Upper lobe of left lung (tissue), 6 donors: ENCODE data around the gene NFASC. TPM values are rescaled to one million over a fixed set of nuclear protein-coding genes. Genes with fewer than 3 reads are reported as not detected.
A peak's percentile ranks its signal among the peaks of the same experiment; 100 is the strongest.

Experiments used
- ATAC-seq, 2 donors: fragments of 200-7000 bp; cut with Tn5 transposase; one replicate each; pipeline ENCODE4 v1.9.1; 2022; ENCODE audit warnings: mild to moderate bottlenecking in 2 of 2, moderate library complexity in 2 of 2; ENCODE audit not compliant: low FRiP score in 2 of 2
- DNase-seq, 2 donors: peaks; one replicate each; pipeline ENCODE4 v3.0.0-alpha.2; 2019 to 2020
- H3K27ac ChIP-seq, 4 donors: fragments of 200-600 bp; sonication (generic); one replicate each; pipeline ENCODE4 v1.5.1; 2016 to 2019
- H3K27me3 ChIP-seq, 4 donors: fragments of 200-600 bp; sonication (generic); one replicate each; pipeline ENCODE4 v1.5.1; 2017 to 2019
- H3K36me3 ChIP-seq, 4 donors: fragments of 200-600 bp; sonication (generic); one replicate each; pipeline ENCODE4 v1.5.1; 2016 to 2019
- H3K4me1 ChIP-seq, 4 donors: fragments of 200-600 bp; sonication (generic); one replicate each; pipeline ENCODE4 v1.5.1; 2018 to 2019
- H3K4me3 ChIP-seq, 4 donors: fragments of 200-600 bp; sonication (generic); one replicate each; pipeline ENCODE4 v1.5.1; 2017 to 2019; ENCODE audit warnings: mild to moderate bottlenecking in 2 of 4, moderate library complexity in 1 of 4
- H3K9me3 ChIP-seq, 4 donors: fragments of 200-600 bp; sonication (generic); one replicate each; pipeline ENCODE4 v1.5.1; 2018 to 2019
- EP300 ChIP-seq, 4 donors: sonication (generic); formaldehyde crosslinking; IDR thresholded peaks; one replicate each; pipeline ENCODE4 v1.5.1; 2017; ENCODE audit warnings: antibody characterized with exemption in 4 of 4, control low read depth in 2 of 4
- POLR2A ChIP-seq, 4 donors: fragments of 450-650 bp; IDR thresholded peaks; one replicate each; pipeline ENCODE4 v1.5.1; 2016 to 2017; ENCODE audit warnings: antibody characterized with exemption in 4 of 4, mild to moderate bottlenecking in 2 of 4
- POLR2AphosphoS5 ChIP-seq, 2 donors: sonication (generic); formaldehyde crosslinking; IDR thresholded peaks; one replicate each; pipeline ENCODE4 v1.5.1; 2017; ENCODE audit warnings: antibody characterized with exemption in 2 of 2
- WGBS, 2 donors: methylation state at CpG; one replicate each; pipeline ENCODE4 v1.1.5; 2017 to 2018; 5-methylcytosine and 5-hydroxymethylcytosine counted together
- total RNA-seq, 6 donors: library from RNA; depleted of rRNA in 4 of 6; stranded (reverse); fragments of >200 nt in 4 of 6; gene quantifications; one replicate each; pipeline versions ENCODE4 v1.1.0 to v1.2.1, GENCODE V29; 2016 to 2021
- TF ChIP-seq, protein P1 (sequence below), 6 experiments: fragments of 450-650 bp in 4 of 6; fragments of 200-600 bp in 2 of 6; sonication (generic) in 2 of 6; IDR thresholded peaks; one replicate each; pipeline ENCODE4 v1.5.1; 2016 to 2019; ENCODE audit warnings: antibody characterized with exemption in 6 of 6
- donor health status: DM: no; HTN: no; CAD: no; lungs with moderate emphysema.
- donor health status: DM: no; HTN: yes; CAD: no; lungs with severe emphysema.

Gene NFASC
- total RNA-seq, 6 donors from 2014 or later = 5.5 to 16.8 (median 6.9) TPM

GRCh38 chr1:204896023-204896422 lies 25.4 kb downstream of the NFASC start:
- no peaks in the 10 kb centered on the region for H3K27me3 ChIP-seq
- H3K9me3 ChIP-seq = no peaks in the 10 kb centered on the region
- TF ChIP-seq POLR2AphosphoS5 (IDR thresholded peaks at IDR 0.05) (no peak), POLR2A (IDR thresholded peaks at IDR 0.05) (no peak), EP300 (IDR thresholded peaks at IDR 0.05) (no peak)
- TF ChIP-seq, protein P1, sequence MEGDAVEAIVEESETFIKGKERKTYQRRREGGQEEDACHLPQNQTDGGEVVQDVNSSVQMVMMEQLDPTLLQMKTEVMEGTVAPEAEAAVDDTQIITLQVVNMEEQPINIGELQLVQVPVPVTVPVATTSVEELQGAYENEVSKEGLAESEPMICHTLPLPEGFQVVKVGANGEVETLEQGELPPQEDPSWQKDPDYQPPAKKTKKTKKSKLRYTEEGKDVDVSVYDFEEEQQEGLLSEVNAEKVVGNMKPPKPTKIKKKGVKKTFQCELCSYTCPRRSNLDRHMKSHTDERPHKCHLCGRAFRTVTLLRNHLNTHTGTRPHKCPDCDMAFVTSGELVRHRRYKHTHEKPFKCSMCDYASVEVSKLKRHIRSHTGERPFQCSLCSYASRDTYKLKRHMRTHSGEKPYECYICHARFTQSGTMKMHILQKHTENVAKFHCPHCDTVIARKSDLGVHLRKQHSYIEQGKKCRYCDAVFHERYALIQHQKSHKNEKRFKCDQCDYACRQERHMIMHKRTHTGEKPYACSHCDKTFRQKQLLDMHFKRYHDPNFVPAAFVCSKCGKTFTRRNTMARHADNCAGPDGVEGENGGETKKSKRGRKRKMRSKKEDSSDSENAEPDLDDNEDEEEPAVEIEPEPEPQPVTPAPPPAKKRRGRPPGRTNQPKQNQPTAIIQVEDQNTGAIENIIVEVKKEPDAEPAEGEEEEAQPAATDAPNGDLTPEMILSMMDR (IDR thresholded peaks at IDR 0.05) = no peak
- DNase-seq (no peak), ATAC-seq (no peak)
- no peaks in the 10 kb centered on the region for H3K4me1 ChIP-seq
- whole genome bisulfite sequencing, 2 donors = 81 to 88% methylated on average over 6 of the region's 6 CpGs
- H3K4me3 ChIP-seq = no peak overlapping the region
- H3K36me3 ChIP-seq = no peaks in the 10 kb centered on the region
- no peak overlapping the region for H3K27ac ChIP-seq

DNA sequence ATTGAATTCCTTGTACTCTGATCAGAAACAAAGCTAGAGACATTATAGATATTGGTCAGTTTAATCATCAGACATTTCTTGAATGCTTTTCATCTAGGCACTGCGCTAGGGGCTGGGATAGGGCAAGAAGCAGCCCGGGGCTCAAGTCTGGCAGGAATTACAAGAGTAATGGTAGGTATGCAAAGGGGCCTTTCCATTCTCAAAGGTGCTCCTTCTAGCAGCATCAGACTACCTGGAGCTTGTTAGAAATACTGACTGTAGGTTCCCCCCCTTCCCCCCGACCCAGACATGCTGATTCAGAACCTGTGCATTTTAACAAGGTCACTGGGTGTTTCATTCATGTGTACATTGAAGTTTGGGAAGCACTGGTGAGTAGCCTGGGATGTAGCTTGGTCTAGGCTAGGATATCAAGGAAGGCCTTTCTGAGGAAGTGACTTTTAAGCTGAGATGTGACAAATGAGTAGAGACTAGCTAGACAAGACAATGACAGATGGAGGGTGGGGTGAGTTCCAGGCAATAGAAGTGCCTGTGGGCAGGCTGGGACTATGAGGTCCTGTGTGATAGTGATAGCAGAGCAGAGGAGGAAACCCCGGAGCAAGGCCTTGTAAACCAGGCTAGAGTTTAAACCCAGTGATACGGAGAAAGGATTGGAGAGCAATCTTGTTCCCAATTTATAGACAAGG lies 26.3 kb downstream of the NFASC start:
- DNase-seq (no peak), ATAC-seq (no peak)
- Histone ChIP-seq H3K36me3 (no peaks in the 10 kb centered on the region), H3K4me3 (no peak overlapping the region), H3K9me3 (no peaks in the 10 kb centered on the region), H3K27me3 (no peaks in the 10 kb centered on the region), H3K4me1 (no peaks in the 10 kb centered on the region), H3K27ac (no peak overlapping the region)
- TF ChIP-seq, protein P1 (IDR thresholded peaks at IDR 0.05) = no peak
- TF ChIP-seq EP300 (IDR thresholded peaks at IDR 0.05) (no peak), POLR2AphosphoS5 (IDR thresholded peaks at IDR 0.05) (no peak), POLR2A (IDR thresholded peaks at IDR 0.05) (no peak)
- 70 to 86% methylated on average over 5 of the region's 5 CpGs for WGBS, 2 donors

GRCh38 chr1:204900721-204901120 lies 30.1 kb downstream of the NFASC start:
- no peak for DNase-seq
- no peaks in the 10 kb centered on the region for H3K4me1 ChIP-seq
- 85 to 86% methylated on average over 2 of the region's 2 CpGs for WGBS, 2 donors
- TF ChIP-seq EP300 (IDR thresholded peaks at IDR 0.05) = no peak
- no peak for TF ChIP-seq POLR2A (IDR thresholded peaks at IDR 0.05)
- no peak for TF ChIP-seq POLR2AphosphoS5 (IDR thresholded peaks at IDR 0.05)
- TF ChIP-seq, protein P1 (IDR thresholded peaks at IDR 0.05) = no peak
- H3K9me3 ChIP-seq = no peaks in the 10 kb centered on the region
- no peaks in the 10 kb centered on the region for H3K36me3 ChIP-seq
- no peaks in the 10 kb centered on the region for H3K27me3 ChIP-seq
- H3K4me3 ChIP-seq = no peak overlapping the region
- no peak for ATAC-seq
- H3K27ac ChIP-seq = no peak overlapping the region

DNA sequence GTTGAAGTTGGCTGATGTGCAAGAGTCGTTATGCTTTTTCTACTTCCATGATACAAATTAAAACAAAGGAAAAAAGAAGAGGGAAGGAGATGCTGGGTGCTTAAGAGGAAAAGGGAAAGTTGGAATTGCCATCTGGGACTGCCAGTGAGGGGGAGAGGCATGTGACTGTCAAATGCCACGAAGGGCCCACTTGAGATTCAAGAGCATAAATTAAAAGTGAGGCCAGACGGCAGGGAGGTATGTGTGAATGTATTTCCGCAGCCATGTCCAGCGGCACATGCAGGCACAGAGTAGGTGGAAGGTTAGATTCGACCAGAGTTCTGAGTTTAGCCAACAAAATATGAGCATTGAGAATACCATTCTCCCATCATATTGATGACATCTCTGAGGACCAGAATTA lies 32.0 kb downstream of the NFASC start:
- no peak for TF ChIP-seq POLR2A (IDR thresholded peaks at IDR 0.05)
- TF ChIP-seq EP300 (IDR thresholded peaks at IDR 0.05) = no peak
- TF ChIP-seq POLR2AphosphoS5 (IDR thresholded peaks at IDR 0.05) = no peak
- TF ChIP-seq, protein P1 (IDR thresholded peaks at IDR 0.05) = no peak
- Histone ChIP-seq H3K4me3 (no peak overlapping the region), H3K36me3 (no peaks in the 10 kb centered on the region), H3K27ac (no peak overlapping the region), H3K4me1 (no peaks in the 10 kb centered on the region), H3K27me3 (no peaks in the 10 kb centered on the region), H3K9me3 (no peaks in the 10 kb centered on the region)
- DNase-seq (peak in 1 of 2 donors; percentile 36), ATAC-seq (no peak)
- 49 to 70% methylated on average over 6 of the region's 6 CpGs for WGBS, 2 donors

DNA sequence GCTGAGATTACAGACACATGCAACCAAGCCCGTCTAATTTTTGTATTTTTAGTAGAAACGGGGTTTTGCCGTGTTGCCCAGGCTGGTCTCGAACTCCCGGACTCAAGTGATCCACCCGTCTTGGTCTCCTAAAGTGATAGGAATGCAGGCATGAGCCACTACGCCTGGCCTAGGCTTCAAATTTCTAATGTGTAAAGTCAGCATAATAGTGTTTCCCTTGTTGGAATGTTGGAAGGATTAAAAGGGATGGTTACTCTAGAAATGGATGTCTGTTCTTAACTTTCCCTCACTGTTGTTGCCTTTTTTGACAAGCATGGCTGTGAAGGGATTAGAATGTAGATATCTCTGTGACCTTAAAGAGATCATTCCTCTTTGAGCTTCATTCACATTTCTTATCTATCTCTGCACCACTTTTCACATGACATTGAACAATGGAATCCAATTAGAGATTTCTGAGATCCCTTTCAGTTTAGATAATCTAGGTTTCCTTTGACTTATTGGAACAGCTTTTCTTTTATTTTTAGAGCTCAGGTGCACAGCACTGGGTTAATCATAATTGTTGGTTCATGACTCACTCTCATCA lies 33.7 kb downstream of the NFASC start:
- Histone ChIP-seq H3K27ac (no peak overlapping the region), H3K4me3 (no peak overlapping the region), H3K27me3 (no peaks in the 10 kb centered on the region), H3K9me3 (no peaks in the 10 kb centered on the region), H3K36me3 (no peaks in the 10 kb centered on the region), H3K4me1 (no peaks in the 10 kb centered on the region)
- DNase-seq (no peak), ATAC-seq (no peak)
- TF ChIP-seq, protein P1 (IDR thresholded peaks at IDR 0.05) = no peak
- TF ChIP-seq POLR2AphosphoS5 (IDR thresholded peaks at IDR 0.05) (no peak), POLR2A (IDR thresholded peaks at IDR 0.05) (no peak), EP300 (IDR thresholded peaks at IDR 0.05) (no peak)
- 82 to 90% methylated on average over 7 of the region's 7 CpGs for WGBS, 2 donors
